HG02642 (cell line): Measurements from ENCODE around the gene SOCS3.
A peak's percentile ranks its signal among the peaks of the same experiment; 100 is the strongest.

Experiments
- ATAC-seq: cut with Tn5 transposase; IDR thresholded peaks from one replicate; pipeline ENCODE4 v1.9.1; 2021; ENCODE audit warnings: mild to moderate bottlenecking; ENCODE audit not compliant: unreplicated experiment, poor library complexity

SOCS3 gene

GRCh38 chr17:78368854-78369495 lies 9.1 kb upstream of the SOCS3 start:
- ATAC-seq: no peak

GRCh38 chr17:78368348-78368747 lies 8.5 kb upstream of the SOCS3 start:
- no peak for ATAC-seq

GRCh38 chr17:78367193-78367592 lies 7.3 kb upstream of the SOCS3 start:
- no peak for ATAC-seq

- ATAC-seq: peak; percentile 46
Measured at GRCh38 chr17:78366109-78366848, 6.4 kb upstream of the SOCS3 start.

GRCh38 chr17:78365561-78366108 lies 5.8 kb upstream of the SOCS3 start:
- ATAC-seq: no peak

- ATAC-seq: no peak
Measured at GRCh38 chr17:78364436-78365281, 4.8 kb upstream of the SOCS3 start.

- no peak for ATAC-seq
Measured at GRCh38 chr17:78362671-78363070, 2.8 kb upstream of the SOCS3 start.

- ATAC-seq: no peak
Measured at GRCh38 chr17:78362232-78362631, 2.4 kb upstream of the SOCS3 start.

GRCh38 chr17:78361225-78361701 lies 1.4 kb upstream of the SOCS3 start:
- ATAC-seq: no peak

- ATAC-seq: peak; percentile 29
Measured at GRCh38 chr17:78360371-78361224, 721 bp upstream of the SOCS3 start.

GRCh38 chr17:78359321-78359996 lies 418 bp downstream of the SOCS3 start:
- no peak for ATAC-seq

- no peak for ATAC-seq
Measured at GRCh38 chr17:78358538-78359320, 1.1 kb downstream of the SOCS3 start.

- no peak for ATAC-seq
Measured at GRCh38 chr17:78357672-78358537, 2.0 kb downstream of the SOCS3 start.

GRCh38 chr17:78357177-78357586 lies 2.7 kb downstream of the SOCS3 start:
- no peak for ATAC-seq

- ATAC-seq: peak; percentile 46
Measured at GRCh38 chr17:78356101-78356713, 3.7 kb downstream of the SOCS3 start.

GRCh38 chr17:78355701-78356100 lies 4.2 kb downstream of the SOCS3 start:
- ATAC-seq: no peak

- no peak for ATAC-seq
Measured at GRCh38 chr17:78355045-78355641, 4.7 kb downstream of the SOCS3 start.
